CD8-positive, alpha-beta memory T cell (primary cell): ENCODE results near the gene DNAJC24. TPM values are rescaled to one million over a fixed set of nuclear protein-coding genes. Genes with fewer than 3 reads are reported as not detected.
A peak's percentile ranks its signal among the peaks of the same experiment; 100 is the strongest.
"Not testable (repeated sequence)": the region's sequence is repeated elsewhere in the genome, so short reads cannot be mapped to it uniquely, and the experiment has no call there.

Experiments
- CTCF ChIA-PET: fragments of 350-600 bp; sonication (Branson Sonifier 250); formaldehyde crosslinking; loops from one replicate; lab custom pipeline; 2021; ENCODE audit warnings: antibody characterized with exemption; lab: Charles Lee
- POLR2A ChIA-PET: fragments of 350-600 bp; sonication (Branson Sonifier 250); formaldehyde crosslinking; loops from one replicate; lab custom pipeline; 2021; ENCODE audit warnings: antibody characterized with exemption; lab: Charles Lee
- DNase-seq, 5 donors: peaks; one replicate each; pipeline versions ENCODE4 v3.0.0 to v3.0.0-alpha.2; 2020 to 2022; ENCODE audit warnings: mixed read lengths in 1 of 5
- H3K27ac ChIP-seq: one replicate; pipeline ENCODE4 v1.7.0; 2013; ENCODE audit warnings: low read depth, mild to moderate bottlenecking, low read length, moderate library complexity
- H3K27me3 ChIP-seq: 2 replicates; pipeline ENCODE4 v1.7.0; 2013; ENCODE audit warnings: low read length, mild to moderate bottlenecking; ENCODE audit not compliant: insufficient read depth, poor library complexity, severe bottlenecking
- H3K36me3 ChIP-seq: 2 replicates; pipeline ENCODE4 v1.7.0; 2013; ENCODE audit warnings: mild to moderate bottlenecking, low read length, moderate library complexity; ENCODE audit not compliant: insufficient read depth
- H3K4me1 ChIP-seq: 2 replicates; pipeline ENCODE4 v1.7.0; 2013; ENCODE audit warnings: mild to moderate bottlenecking, low read length, moderate library complexity; ENCODE audit not compliant: insufficient read depth
- H3K4me3 ChIP-seq: 2 replicates; pipeline ENCODE4 v1.7.0; 2013; ENCODE audit warnings: mild to moderate bottlenecking, low read length
- H3K9me3 ChIP-seq: 2 replicates; pipeline ENCODE4 v1.7.0; 2013; ENCODE audit warnings: mild to moderate bottlenecking, low read length
- H3K27ac Mint-ChIP-seq, 8 donors: one replicate each; pipeline ENCODE4 v1.8.0; 2020 to 2021; ENCODE audit warnings: mixed read lengths in 8 of 8, mild to moderate bottlenecking in 6 of 8, inconsistent platforms in 3 of 8, moderate library complexity in 3 of 8
- H3K27me3 Mint-ChIP-seq, 2 donors: one replicate each; pipeline ENCODE4 v1.8.0; 2020 to 2021; ENCODE audit warnings: mixed read lengths in 2 of 2, mild to moderate bottlenecking in 1 of 2, moderate library complexity in 1 of 2
- H3K36me3 Mint-ChIP-seq, 3 donors: one replicate each; pipeline ENCODE4 v1.8.0; 2020 to 2021; ENCODE audit warnings: mixed read lengths in 3 of 3, inconsistent platforms in 1 of 3, mild to moderate bottlenecking in 1 of 3
- H3K4me1 Mint-ChIP-seq, 3 donors: one replicate each; pipeline ENCODE4 v1.8.0; 2020 to 2021; ENCODE audit warnings: mixed read lengths in 3 of 3, inconsistent platforms in 1 of 3, mild to moderate bottlenecking in 1 of 3
- H3K4me3 Mint-ChIP-seq, 7 donors: one replicate each; pipeline ENCODE4 v1.8.0; 2020 to 2021; ENCODE audit warnings: mixed read lengths in 7 of 7, mild to moderate bottlenecking in 6 of 7, moderate library complexity in 4 of 7, inconsistent platforms in 2 of 7
- H3K9me3 Mint-ChIP-seq, 5 donors: one replicate each; pipeline ENCODE4 v1.8.0; 2020 to 2022; ENCODE audit warnings: mixed read lengths in 5 of 5, mild to moderate bottlenecking in 3 of 5, moderate library complexity in 2 of 5, inconsistent platforms in 1 of 5
- polyA plus RNA-seq: library from polyadenylated mRNA; unstranded; fragments of 300-500 nt; fragmentation: Illumina TruSeq; gene quantifications from one replicate; pipeline ENCODE4 v1.2.3, GENCODE V29; 2021
- total RNA-seq, 2 experiments: library from RNA; stranded (reverse); gene quantifications; one replicate each; pipeline ENCODE4 v1.2.3, GENCODE V29; 2021

The DNAJC24 gene, protein sequence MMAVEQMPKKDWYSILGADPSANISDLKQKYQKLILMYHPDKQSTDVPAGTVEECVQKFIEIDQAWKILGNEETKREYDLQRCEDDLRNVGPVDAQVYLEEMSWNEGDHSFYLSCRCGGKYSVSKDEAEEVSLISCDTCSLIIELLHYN
- total RNA-seq (10 to 100 TPM; 21.9 to 25.9 TPM), polyA plus RNA-seq (12.4 TPM)

GRCh38 chr11:31369348-31370329 is at the start of gene DNAJC24, which contains the start of gene DCDC1:
Gene DNAJC24, plus strand, starts transcription at chr11:31369860. Its CDS starts 889 bp downstream, at chr11:31370749.
Gene DCDC1, minus strand, starts transcription at chr11:31369739. Its CDS starts 41,459 bp downstream, at chr11:31328280.
- H3K36me3 Mint-ChIP-seq = peaks cover 0 to 24% (median 3%) of the 10 kb centered on the region in 3 donors

GRCh38 chr11:31321494-31321893 is 48.2 kb upstream of the DNAJC24 start:
- H3K27ac ChIP-seq, H3K9me3 ChIP-seq, H3K4me1 Mint-ChIP-seq, H3K27ac Mint-ChIP-seq, DNase-seq, POLR2A ChIA-PET, H3K36me3 Mint-ChIP-seq, H3K4me3 ChIP-seq, H3K27me3 ChIP-seq, H3K27me3 Mint-ChIP-seq, H3K4me3 Mint-ChIP-seq, CTCF ChIA-PET, H3K36me3 ChIP-seq, H3K9me3 Mint-ChIP-seq, H3K4me1 ChIP-seq: not testable (repeated sequence)

More at GRCh38 chr11:31369348-31370329, at the start of gene DNAJC24, which contains the start of gene DCDC1:
- peak; percentile 87 to 94 (median 89) for DNase-seq
- Histone ChIP-seq H3K4me1 (peaks cover 29% of the 10 kb centered on the region), H3K4me3 (peak within 1 kb of the TSS; percentile 95), H3K27me3 (no peaks in the 10 kb centered on the region), H3K27ac (peak within 1 kb of the TSS; percentile 77), H3K36me3 (no peaks in the 10 kb centered on the region), H3K9me3 (no peaks in the 10 kb centered on the region)
- Mint-ChIP-seq H3K4me1 (peaks cover 43 to 77% (median 69%) of the 10 kb centered on the region in 3 donors), H3K9me3 (no peaks in the 10 kb centered on the region), H3K27ac (peak within 1 kb of the TSS; percentile 76 to 98 (median 94)), H3K4me3 (peak within 1 kb of the TSS; percentile 92 to 99 (median 98)), H3K27me3 (peaks cover 0 to 2% of the 10 kb centered on the region in 2 donors)
- ChIA-PET CTCF (interaction anchor here (1.2 kb wide), 1 partner anchor 12 kb away, joined by 3 read pairs; no protein-coding TSS in a partner anchor), POLR2A (interaction anchor here (0.6 kb wide), 1 partner anchor 978 kb away, joined by 4 read pairs; no protein-coding TSS in a partner anchor)

DNA sequence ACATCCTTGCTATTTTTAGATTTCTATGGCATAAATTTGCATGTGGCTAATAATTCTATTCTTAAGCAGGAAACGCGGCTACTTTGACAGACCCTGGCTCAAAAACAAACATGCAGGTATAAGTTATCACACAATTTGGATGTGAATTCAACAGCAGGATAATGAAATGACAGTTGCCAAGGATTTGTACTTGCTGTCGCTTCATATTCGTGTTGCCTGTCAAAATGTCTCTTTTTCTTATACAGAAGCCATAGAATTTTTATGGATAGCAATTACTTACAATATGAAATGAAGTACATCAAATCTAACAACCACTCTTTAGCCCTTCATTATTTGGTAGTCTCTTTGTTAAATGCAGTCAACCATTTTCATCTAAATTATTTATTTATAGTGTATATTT is 46.5 kb upstream of the DNAJC24 start:
- Mint-ChIP-seq H3K27me3 (peaks cover 4 to 8% of the 10 kb centered on the region in 2 donors), H3K4me3 (no peak overlapping the region), H3K9me3 (no peaks in the 10 kb centered on the region), H3K27ac (no peak overlapping the region), H3K4me1 (peaks cover 6 to 13% (median 7%) of the 10 kb centered on the region in 3 donors), H3K36me3 (no peaks in the 10 kb centered on the region)
- Histone ChIP-seq H3K9me3 (no peaks in the 10 kb centered on the region), H3K36me3 (no peaks in the 10 kb centered on the region), H3K27ac (no peak overlapping the region), H3K4me1 (no peaks in the 10 kb centered on the region), H3K27me3 (no peaks in the 10 kb centered on the region), H3K4me3 (no peak overlapping the region)
- CTCF ChIA-PET = no interaction called here
- POLR2A ChIA-PET = no interaction called here
- DNase-seq = no peak

DNA sequence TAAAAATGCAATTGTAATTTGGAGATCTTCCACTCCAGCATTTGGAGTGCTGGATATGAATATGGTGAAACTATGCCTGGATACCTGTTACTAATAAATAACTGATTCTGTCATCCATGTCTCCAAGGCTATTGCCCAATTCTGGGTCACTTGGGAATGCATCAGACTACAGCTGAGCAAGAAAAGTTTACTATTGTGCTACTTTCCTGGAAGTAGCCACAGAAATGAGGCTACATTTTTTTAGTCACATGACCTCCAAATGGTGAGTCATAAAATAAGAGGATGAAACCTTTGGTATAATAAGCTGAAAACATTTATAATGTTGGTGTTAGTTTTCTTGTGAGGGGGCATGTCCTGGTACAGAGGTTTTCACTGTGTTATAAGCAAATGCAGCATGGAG is 44.5 kb upstream of the DNAJC24 start:
- Histone ChIP-seq H3K4me3 (no peak overlapping the region), H3K27ac (no peak overlapping the region), H3K36me3 (no peaks in the 10 kb centered on the region), H3K4me1 (no peaks in the 10 kb centered on the region), H3K27me3 (no peaks in the 10 kb centered on the region), H3K9me3 (no peaks in the 10 kb centered on the region)
- DNase-seq = no peak
- H3K4me3 Mint-ChIP-seq = peak overlapping the region in 1 of 7 donors; percentile 43
- peaks cover 4 to 8% of the 10 kb centered on the region in 2 donors for H3K27me3 Mint-ChIP-seq
- H3K4me1 Mint-ChIP-seq = peaks cover 6 to 13% (median 7%) of the 10 kb centered on the region in 3 donors
- ChIA-PET POLR2A (no interaction called here), CTCF (no interaction called here)
- no peaks in the 10 kb centered on the region for H3K9me3 Mint-ChIP-seq
- H3K27ac Mint-ChIP-seq = peak overlapping the region in 1 of 8 donors; percentile 93
- no peaks in the 10 kb centered on the region for H3K36me3 Mint-ChIP-seq

GRCh38 chr11:31326470-31327148 is 43.1 kb upstream of the DNAJC24 start:
- Mint-ChIP-seq H3K4me1 (peaks cover 6 to 13% (median 7%) of the 10 kb centered on the region in 3 donors), H3K4me3 (peak overlapping the region; percentile 42 to 84 (median 57)), H3K36me3 (no peaks in the 10 kb centered on the region), H3K27ac (peak overlapping the region in 3 of 8 donors; percentile 12 to 49 (median 27)), H3K27me3 (peaks cover 6 to 8% of the 10 kb centered on the region in 2 donors), H3K9me3 (peaks cover 0 to 4% (median 3%) of the 10 kb centered on the region in 5 donors)
- ChIA-PET CTCF (no interaction called here), POLR2A (no interaction called here)
- Histone ChIP-seq H3K27me3 (no peaks in the 10 kb centered on the region), H3K9me3 (no peaks in the 10 kb centered on the region), H3K27ac (no peak overlapping the region), H3K4me3 (no peak overlapping the region), H3K36me3 (no peaks in the 10 kb centered on the region), H3K4me1 (no peaks in the 10 kb centered on the region)
- DNase-seq = no peak

- POLR2A ChIA-PET = no interaction called here
- CTCF ChIA-PET = no interaction called here
These were observed 42.2 kb upstream of the DNAJC24 start for GRCh38 chr11:31327417-31327816.

GRCh38 chr11:31328697-31329096 is 41.0 kb upstream of the DNAJC24 start:
- Histone ChIP-seq H3K27me3 (no peaks in the 10 kb centered on the region), H3K27ac (no peak overlapping the region), H3K9me3 (no peaks in the 10 kb centered on the region), H3K36me3 (no peaks in the 10 kb centered on the region), H3K4me1 (no peaks in the 10 kb centered on the region), H3K4me3 (no peak overlapping the region)
- POLR2A ChIA-PET = no interaction called here
- H3K27me3 Mint-ChIP-seq = peaks cover 7 to 17% of the 10 kb centered on the region in 2 donors
- H3K9me3 Mint-ChIP-seq = peaks cover 0 to 4% (median 3%) of the 10 kb centered on the region in 5 donors
- no peak overlapping the region for H3K27ac Mint-ChIP-seq
- peaks cover 6 to 13% (median 7%) of the 10 kb centered on the region in 3 donors for H3K4me1 Mint-ChIP-seq
- no peak for DNase-seq
- H3K36me3 Mint-ChIP-seq = no peaks in the 10 kb centered on the region
- no peak overlapping the region for H3K4me3 Mint-ChIP-seq
- CTCF ChIA-PET = no interaction called here

More at GRCh38 chr11:31327417-31327816, 42.2 kb upstream of the DNAJC24 start:
- DNase-seq = no peak
- Mint-ChIP-seq H3K9me3 (peaks cover 0 to 4% (median 3%) of the 10 kb centered on the region in 5 donors), H3K4me1 (peaks cover 6 to 13% (median 7%) of the 10 kb centered on the region in 3 donors), H3K36me3 (no peaks in the 10 kb centered on the region), H3K4me3 (peak overlapping the region; percentile 16 to 73 (median 54)), H3K27me3 (peaks cover 7 to 8% of the 10 kb centered on the region in 2 donors), H3K27ac (no peak overlapping the region)
- Histone ChIP-seq H3K9me3 (no peaks in the 10 kb centered on the region), H3K27me3 (no peaks in the 10 kb centered on the region), H3K36me3 (no peaks in the 10 kb centered on the region), H3K27ac (no peak overlapping the region), H3K4me1 (no peaks in the 10 kb centered on the region), H3K4me3 (no peak overlapping the region)
